ENCODE data around the gene CCDC117. TPM values are rescaled to one million over a fixed set of nuclear protein-coding genes. Genes with fewer than 3 reads are reported as not detected.
A peak's percentile ranks its signal among the peaks of the same experiment; 100 is the strongest.
"Not testable (repeated sequence)": the region's sequence is repeated elsewhere in the genome, so short reads cannot be mapped to it uniquely, and the experiment has no call there.

Gene CCDC117
- total RNA-seq, 1 donor from 2014 or later, result 10.7 TPM

- no peak for DNase-seq (ENCODE audit: low spot score in 2 of 2)
- intact Hi-C loops (cut with DNase I), result loop anchor here (5.0 kb wide), 3 partner anchors 80 to 240 kb away; partner anchors contain the start of genes TTC28 and ZNRF3
- Histone ChIP-seq H3K4me3 (peak overlapping the region; percentile 96 to 100), H3K9me3 (no peaks in the 10 kb centered on the region), H3K27me3 (no peaks in the 10 kb centered on the region), H3K27ac (peak overlapping the region; percentile 100), H3K36me3 (peaks cover 4 to 10% of the 10 kb centered on the region in 2 donors), H3K4me1 (peaks cover 13 to 22% of the 10 kb centered on the region in 2 donors)
- no peak for TF ChIP-seq CTCF (IDR thresholded peaks at IDR 0.05)
These were observed 29.5 kb downstream of the CCDC117 start for GRCh38 chr22:28801845-28802594.

GRCh38 chr22:28802595-28803123 is 30.2 kb downstream of the CCDC117 start:
- intact Hi-C loops (cut with DNase I), result loop anchor here (5.0 kb wide), 3 partner anchors 80 to 240 kb away; partner anchors contain the start of genes TTC28 and ZNRF3
- Histone ChIP-seq H3K27ac (peak overlapping the region in 1 of 2 donors; percentile 13), H3K9me3 (no peaks in the 10 kb centered on the region), H3K36me3 (peaks cover 0 to 5% of the 10 kb centered on the region in 2 donors), H3K27me3 (no peaks in the 10 kb centered on the region), H3K4me3 (peak overlapping the region in 1 of 2 donors; percentile 100), H3K4me1 (peaks cover 10 to 16% of the 10 kb centered on the region in 2 donors)
- TF ChIP-seq CTCF (IDR thresholded peaks at IDR 0.05), result no peak
- DNase-seq (ENCODE audit: low spot score in 2 of 2), result no peak

GRCh38 chr22:28805426-28805825 is 32.9 kb downstream of the CCDC117 start:
- H3K27ac ChIP-seq; H3K9me3 ChIP-seq; DNase-seq (ENCODE audit: low spot score in 2 of 2); H3K36me3 ChIP-seq; intact Hi-C loops (cut with DNase I); H3K4me3 ChIP-seq; H3K27me3 ChIP-seq: not testable (repeated sequence)
- peaks cover 10 to 12% of the 10 kb centered on the region in 2 donors for H3K4me1 ChIP-seq

GRCh38 chr22:28808716-28809355 is 36.3 kb downstream of the CCDC117 start:
- Histone ChIP-seq H3K4me1 (peaks cover 0 to 3% of the 10 kb centered on the region in 2 donors), H3K4me3 (no peak overlapping the region), H3K9me3 (no peaks in the 10 kb centered on the region), H3K27me3 (no peaks in the 10 kb centered on the region), H3K36me3 (no peaks in the 10 kb centered on the region), H3K27ac (no peak overlapping the region)
- no peak for DNase-seq (ENCODE audit: low spot score in 2 of 2)
- intact Hi-C loops (cut with DNase I), result no loop called here
- no peak for TF ChIP-seq CTCF (IDR thresholded peaks at IDR 0.05)

GRCh38 chr22:28810821-28811491 is 38.5 kb downstream of the CCDC117 start:
- Histone ChIP-seq H3K36me3 (peaks cover 0 to 3% of the 10 kb centered on the region in 2 donors), H3K9me3 (no peaks in the 10 kb centered on the region), H3K4me3 (no peak overlapping the region), H3K27me3 (no peaks in the 10 kb centered on the region), H3K27ac (peak overlapping the region in 1 of 2 donors; percentile 37), H3K4me1 (peaks cover 0 to 3% of the 10 kb centered on the region in 2 donors)
- intact Hi-C loops (cut with DNase I), result no loop called here
- TF ChIP-seq CTCF (IDR thresholded peaks at IDR 0.05), result no peak
- no peak for DNase-seq (ENCODE audit: low spot score in 2 of 2)
